H1 (cell line): ENCODE measurements around the gene RIGI. TPM values are rescaled to one million over a fixed set of nuclear protein-coding genes. Genes with fewer than 3 reads are reported as not detected.

Experiments used
- ATF3 ChIP-seq: IDR thresholded peaks from 2 replicates; pipeline ENCODE4 v1.6.1; 2011; ENCODE audit warnings: low read depth, mild to moderate bottlenecking, low read length; ENCODE audit not compliant: insufficient read depth
- CBX5 ChIP-seq: fragments of 300-800, 300-1000 bp; sonication (generic); IDR thresholded peaks from 2 replicates; pipeline ENCODE4 v1.7.1; 2016; ENCODE audit warnings: antibody characterized with exemption, low read length, low read depth
- GTF2F1 ChIP-seq: IDR thresholded peaks from 2 replicates; pipeline ENCODE4 v1.6.1; 2012; ENCODE audit warnings: low read depth, low read length, improper control_type of control experiment, borderline replicate concordance
- NANOG ChIP-seq: IDR thresholded peaks from 2 replicates; pipeline ENCODE4 v1.6.1; 2011; ENCODE audit warnings: low read length, low read depth, mild to moderate bottlenecking, inconsistent platforms; ENCODE audit not compliant: insufficient read depth, poor library complexity, severe bottlenecking
- POLR2A ChIP-seq, 2 experiments: IDR thresholded peaks; 1 replicate in 1 of 2; 2 replicates in 1 of 2; pipeline ENCODE4 v1.6.1; 2011; ENCODE audit warnings: low read depth in 2 of 2, low read length in 2 of 2, mild to moderate bottlenecking in 2 of 2; ENCODE audit errors: control extremely low read depth in 1 of 2
- RXRA ChIP-seq: IDR thresholded peaks from 2 replicates; pipeline ENCODE4 v1.6.1; 2011; ENCODE audit warnings: low read depth, mild to moderate bottlenecking, low read length, moderate library complexity; ENCODE audit not compliant: insufficient read depth
- TAF1 ChIP-seq: IDR thresholded peaks from 2 replicates; pipeline ENCODE4 v1.6.1; 2011; ENCODE audit warnings: mild to moderate bottlenecking, low read depth, low read length
- polyA plus RNA-seq, 7 experiments: library from polyadenylated mRNA; depleted of rRNA in 3 of 7; stranded (reverse) in 5 of 7; unstranded in 2 of 7; fragments of >200 nt in 5 of 7; fragments of 200-250 nt in 2 of 7; gene quantifications; 1 replicate in 5 of 7; 2 replicates in 1 of 7; 4 replicates in 1 of 7; pipeline versions ENCODE4 v1.2.1 to v1.2.3, GENCODE V29; 2011 to 2013; ENCODE audit warnings: missing spikeins in 2 of 7, mixed read lengths in 2 of 7
- total RNA-seq: library from RNA; stranded (reverse); fragmentation: NEBNext Ultra II Directional; extraction: Animal tissue kit (Norgen Biotek cat#: 25700); gene quantifications from 2 replicates; pipeline ENCODE4 v1.2.1, GENCODE V29; 2021
- TF ChIP-seq, protein P1 (sequence below): fragments of 300-600 bp; sonication (generic); IDR thresholded peaks from 2 replicates; pipeline ENCODE4 v1.7.1; 2012; ENCODE audit warnings: low read length, moderate library complexity, mild to moderate bottlenecking, inconsistent platforms; ENCODE audit not compliant: insufficient replicate concordance

Gene RIGI
- total and polyA plus RNA-seq, 2 of the 8 experiments (the other 6 are each of a cell fraction or from before 2014, with no cell fraction given): 3.1 to 6.7 TPM

DNA sequence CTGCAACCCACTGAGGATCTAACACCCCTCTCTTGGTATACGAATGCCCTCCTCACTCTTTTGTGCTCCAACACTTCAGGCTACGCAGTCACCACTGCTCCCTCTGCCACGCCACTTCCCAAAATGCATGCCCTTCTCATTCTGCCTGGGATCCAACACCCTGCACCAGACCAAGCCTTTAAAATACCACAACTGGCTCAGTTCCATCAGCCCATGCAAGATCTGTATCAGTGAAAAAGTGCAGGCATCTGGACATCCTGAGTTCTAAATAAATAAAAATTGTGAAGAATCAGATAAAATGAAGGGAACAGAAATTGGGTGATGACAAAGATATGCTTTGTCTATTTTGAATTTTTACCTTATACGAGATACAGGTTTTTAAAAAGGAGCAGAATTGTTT lies 44.3 kb upstream of the RIGI start (continued):
- TF ChIP-seq, protein P1, sequence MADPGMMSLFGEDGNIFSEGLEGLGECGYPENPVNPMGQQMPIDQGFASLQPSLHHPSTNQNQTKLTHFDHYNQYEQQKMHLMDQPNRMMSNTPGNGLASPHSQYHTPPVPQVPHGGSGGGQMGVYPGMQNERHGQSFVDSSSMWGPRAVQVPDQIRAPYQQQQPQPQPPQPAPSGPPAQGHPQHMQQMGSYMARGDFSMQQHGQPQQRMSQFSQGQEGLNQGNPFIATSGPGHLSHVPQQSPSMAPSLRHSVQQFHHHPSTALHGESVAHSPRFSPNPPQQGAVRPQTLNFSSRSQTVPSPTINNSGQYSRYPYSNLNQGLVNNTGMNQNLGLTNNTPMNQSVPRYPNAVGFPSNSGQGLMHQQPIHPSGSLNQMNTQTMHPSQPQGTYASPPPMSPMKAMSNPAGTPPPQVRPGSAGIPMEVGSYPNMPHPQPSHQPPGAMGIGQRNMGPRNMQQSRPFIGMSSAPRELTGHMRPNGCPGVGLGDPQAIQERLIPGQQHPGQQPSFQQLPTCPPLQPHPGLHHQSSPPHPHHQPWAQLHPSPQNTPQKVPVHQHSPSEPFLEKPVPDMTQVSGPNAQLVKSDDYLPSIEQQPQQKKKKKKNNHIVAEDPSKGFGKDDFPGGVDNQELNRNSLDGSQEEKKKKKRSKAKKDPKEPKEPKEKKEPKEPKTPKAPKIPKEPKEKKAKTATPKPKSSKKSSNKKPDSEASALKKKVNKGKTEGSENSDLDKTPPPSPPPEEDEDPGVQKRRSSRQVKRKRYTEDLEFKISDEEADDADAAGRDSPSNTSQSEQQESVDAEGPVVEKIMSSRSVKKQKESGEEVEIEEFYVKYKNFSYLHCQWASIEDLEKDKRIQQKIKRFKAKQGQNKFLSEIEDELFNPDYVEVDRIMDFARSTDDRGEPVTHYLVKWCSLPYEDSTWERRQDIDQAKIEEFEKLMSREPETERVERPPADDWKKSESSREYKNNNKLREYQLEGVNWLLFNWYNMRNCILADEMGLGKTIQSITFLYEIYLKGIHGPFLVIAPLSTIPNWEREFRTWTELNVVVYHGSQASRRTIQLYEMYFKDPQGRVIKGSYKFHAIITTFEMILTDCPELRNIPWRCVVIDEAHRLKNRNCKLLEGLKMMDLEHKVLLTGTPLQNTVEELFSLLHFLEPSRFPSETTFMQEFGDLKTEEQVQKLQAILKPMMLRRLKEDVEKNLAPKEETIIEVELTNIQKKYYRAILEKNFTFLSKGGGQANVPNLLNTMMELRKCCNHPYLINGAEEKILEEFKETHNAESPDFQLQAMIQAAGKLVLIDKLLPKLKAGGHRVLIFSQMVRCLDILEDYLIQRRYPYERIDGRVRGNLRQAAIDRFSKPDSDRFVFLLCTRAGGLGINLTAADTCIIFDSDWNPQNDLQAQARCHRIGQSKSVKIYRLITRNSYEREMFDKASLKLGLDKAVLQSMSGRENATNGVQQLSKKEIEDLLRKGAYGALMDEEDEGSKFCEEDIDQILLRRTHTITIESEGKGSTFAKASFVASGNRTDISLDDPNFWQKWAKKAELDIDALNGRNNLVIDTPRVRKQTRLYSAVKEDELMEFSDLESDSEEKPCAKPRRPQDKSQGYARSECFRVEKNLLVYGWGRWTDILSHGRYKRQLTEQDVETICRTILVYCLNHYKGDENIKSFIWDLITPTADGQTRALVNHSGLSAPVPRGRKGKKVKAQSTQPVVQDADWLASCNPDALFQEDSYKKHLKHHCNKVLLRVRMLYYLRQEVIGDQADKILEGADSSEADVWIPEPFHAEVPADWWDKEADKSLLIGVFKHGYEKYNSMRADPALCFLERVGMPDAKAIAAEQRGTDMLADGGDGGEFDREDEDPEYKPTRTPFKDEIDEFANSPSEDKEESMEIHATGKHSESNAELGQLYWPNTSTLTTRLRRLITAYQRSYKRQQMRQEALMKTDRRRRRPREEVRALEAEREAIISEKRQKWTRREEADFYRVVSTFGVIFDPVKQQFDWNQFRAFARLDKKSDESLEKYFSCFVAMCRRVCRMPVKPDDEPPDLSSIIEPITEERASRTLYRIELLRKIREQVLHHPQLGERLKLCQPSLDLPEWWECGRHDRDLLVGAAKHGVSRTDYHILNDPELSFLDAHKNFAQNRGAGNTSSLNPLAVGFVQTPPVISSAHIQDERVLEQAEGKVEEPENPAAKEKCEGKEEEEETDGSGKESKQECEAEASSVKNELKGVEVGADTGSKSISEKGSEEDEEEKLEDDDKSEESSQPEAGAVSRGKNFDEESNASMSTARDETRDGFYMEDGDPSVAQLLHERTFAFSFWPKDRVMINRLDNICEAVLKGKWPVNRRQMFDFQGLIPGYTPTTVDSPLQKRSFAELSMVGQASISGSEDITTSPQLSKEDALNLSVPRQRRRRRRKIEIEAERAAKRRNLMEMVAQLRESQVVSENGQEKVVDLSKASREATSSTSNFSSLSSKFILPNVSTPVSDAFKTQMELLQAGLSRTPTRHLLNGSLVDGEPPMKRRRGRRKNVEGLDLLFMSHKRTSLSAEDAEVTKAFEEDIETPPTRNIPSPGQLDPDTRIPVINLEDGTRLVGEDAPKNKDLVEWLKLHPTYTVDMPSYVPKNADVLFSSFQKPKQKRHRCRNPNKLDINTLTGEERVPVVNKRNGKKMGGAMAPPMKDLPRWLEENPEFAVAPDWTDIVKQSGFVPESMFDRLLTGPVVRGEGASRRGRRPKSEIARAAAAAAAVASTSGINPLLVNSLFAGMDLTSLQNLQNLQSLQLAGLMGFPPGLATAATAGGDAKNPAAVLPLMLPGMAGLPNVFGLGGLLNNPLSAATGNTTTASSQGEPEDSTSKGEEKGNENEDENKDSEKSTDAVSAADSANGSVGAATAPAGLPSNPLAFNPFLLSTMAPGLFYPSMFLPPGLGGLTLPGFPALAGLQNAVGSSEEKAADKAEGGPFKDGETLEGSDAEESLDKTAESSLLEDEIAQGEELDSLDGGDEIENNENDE: no peak
- no peak for TF ChIP-seq ATF3
- TF ChIP-seq TAF1: no peak
- TF ChIP-seq POLR2A (IDR thresholded peaks at IDR 0.05; ENCODE audit: control extremely low read depth in 1 of 2, low read depth in 2 of 2, low read length in 2 of 2): no peak
- no peak for TF ChIP-seq RXRA
- TF ChIP-seq CBX5: no peak
- TF ChIP-seq NANOG: no peak
- TF ChIP-seq GTF2F1: no peak
